GM11168 (cell line): ENCODE results near the gene LYRM4.
"Not testable (repeated sequence)": the region's sequence is repeated elsewhere in the genome, so short reads cannot be mapped to it uniquely, and the experiment has no call there.

Experiments
- in situ Hi-C: fragments of 300-500 bp; cut with MboI; formaldehyde crosslinking; loops from one replicate; pipeline ENCODE4 v1.12.0; 2022; ENCODE audit warnings: low sequenced_read_pairs; ENCODE audit not compliant: unreplicated experiment

Gene LYRM4

GRCh38 chr6:5068153-5068751 is 192.5 kb downstream of the LYRM4 start:
- in situ Hi-C loops: no loop called here

- in situ Hi-C loops: no loop called here
Measured at GRCh38 chr6:5067305-5067704, 193.4 kb downstream of the LYRM4 start.

GRCh38 chr6:5066456-5067093 is 194.2 kb downstream of the LYRM4 start:
- in situ Hi-C loops: no loop called here

GRCh38 chr6:5063617-5064016 is 197.1 kb downstream of the LYRM4 start:
- in situ Hi-C loops: no loop called here

GRCh38 chr6:5061152-5061551 is 199.6 kb downstream of the LYRM4 start:
- in situ Hi-C loops: no loop called here

GRCh38 chr6:5060439-5060838 is 200.3 kb downstream of the LYRM4 start:
- in situ Hi-C loops: not testable (repeated sequence)

- in situ Hi-C loops: no loop called here
Measured at GRCh38 chr6:5059036-5059896, 201.5 kb downstream of the LYRM4 start.
